Measurements from ENCODE around the gene NPHP4.
"Not testable (repeated sequence)": the region's sequence is repeated elsewhere in the genome, so short reads cannot be mapped to it uniquely, and the experiment has no call there.

The NPHP4 gene

DNA sequence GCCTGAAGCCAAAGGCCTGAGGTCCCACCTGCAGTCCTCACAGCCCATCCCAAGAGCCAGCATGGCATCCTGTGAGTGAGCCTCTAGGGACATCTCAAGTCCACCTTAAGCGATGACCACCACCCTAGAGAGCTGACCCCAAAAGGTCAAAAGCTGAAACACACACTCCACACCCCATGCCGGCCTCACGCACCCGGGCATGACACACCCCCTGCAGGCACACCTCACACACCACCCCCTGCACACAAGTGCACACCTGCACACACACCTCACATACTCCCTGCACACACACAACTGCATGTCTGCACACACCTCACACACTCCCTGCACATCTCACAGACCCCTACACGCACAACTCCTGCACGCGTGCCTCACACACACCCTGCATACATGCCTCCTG is 118.7 kb downstream of the NPHP4 start:
- DNase-seq, result no peak

DNA sequence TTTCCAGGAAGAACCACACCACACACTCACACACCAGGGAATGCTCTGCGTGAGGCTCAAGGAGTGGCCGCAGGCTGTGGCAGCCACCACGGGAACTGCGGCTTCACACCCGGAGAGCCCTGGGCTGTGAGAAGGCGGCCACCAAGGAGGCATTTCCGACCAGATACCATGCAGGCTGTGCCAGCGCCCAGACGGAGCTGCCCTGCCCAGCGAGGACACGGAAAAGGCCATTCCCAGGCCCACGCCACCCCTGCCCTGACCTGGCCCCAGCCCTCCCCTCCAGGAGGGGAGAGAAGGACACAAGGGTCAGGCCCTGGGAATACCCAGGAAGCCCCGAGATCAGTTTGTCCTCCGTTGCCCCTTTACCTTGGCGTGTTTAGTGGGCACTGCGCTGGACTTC is 119.3 kb downstream of the NPHP4 start:
- no peak for DNase-seq

DNA sequence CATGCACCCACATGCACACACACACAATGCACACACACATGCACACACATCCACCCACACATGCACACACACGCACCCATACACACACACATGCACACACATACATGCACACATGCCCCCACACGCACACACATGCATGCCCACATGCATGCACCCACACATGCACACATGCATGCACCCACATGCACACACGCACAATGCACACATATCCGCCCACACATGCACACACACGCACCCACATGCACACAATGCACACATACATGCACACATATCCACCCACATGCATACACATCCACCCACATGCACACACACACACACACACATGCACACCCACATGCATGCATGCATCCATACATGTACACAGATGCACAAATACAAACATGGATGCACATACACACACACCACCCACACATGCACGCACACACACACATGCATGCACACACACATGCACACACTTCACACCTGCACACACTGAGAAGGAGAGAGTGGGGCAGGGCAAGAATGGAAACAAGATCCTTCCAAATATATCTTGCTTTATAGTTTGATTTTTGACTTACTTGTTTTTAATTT is 123.2 kb downstream of the NPHP4 start:
- DNase-seq, result no peak

DNA sequence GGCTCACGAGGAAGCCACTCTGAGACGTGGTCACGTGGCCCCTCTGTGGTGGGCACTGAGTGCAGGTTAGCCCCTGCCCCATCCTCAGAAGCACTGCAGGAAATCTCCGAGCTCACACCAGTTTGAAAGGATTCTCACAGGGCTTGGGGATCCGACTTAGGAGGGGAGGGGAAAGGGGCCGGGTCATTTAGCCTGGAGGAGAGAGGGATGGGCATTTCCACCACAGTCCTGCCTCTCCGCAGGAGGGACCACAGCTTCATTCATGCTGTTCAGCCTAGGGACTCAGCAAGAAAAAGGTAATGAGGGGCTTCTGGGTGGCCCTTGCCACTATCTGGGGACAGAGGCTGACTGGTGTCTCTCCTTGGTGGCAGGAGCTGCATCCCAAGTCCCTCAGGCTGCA is 126.5 kb downstream of the NPHP4 start:
- no peak for DNase-seq

DNA sequence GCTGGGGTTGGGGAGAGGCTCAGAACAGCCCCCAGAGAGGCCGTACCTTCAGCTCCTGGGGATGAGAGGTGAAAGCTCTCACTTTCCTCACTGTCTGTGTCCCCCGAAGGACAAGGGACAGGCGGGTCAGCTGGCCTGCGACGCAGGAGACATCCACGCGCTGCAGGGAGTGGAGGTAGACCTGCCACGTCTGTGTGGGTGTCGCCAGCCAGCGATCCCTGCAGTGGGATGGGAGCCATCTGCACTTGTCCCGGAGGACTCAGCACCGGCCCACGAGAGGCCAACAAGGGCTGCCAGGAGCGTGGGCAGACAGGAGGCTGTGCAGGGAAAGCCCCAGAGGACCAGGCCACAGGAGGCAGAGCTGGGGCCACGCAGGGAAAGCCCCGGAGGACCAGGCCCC is 127.2 kb downstream of the NPHP4 start:
- no peak for DNase-seq

DNA sequence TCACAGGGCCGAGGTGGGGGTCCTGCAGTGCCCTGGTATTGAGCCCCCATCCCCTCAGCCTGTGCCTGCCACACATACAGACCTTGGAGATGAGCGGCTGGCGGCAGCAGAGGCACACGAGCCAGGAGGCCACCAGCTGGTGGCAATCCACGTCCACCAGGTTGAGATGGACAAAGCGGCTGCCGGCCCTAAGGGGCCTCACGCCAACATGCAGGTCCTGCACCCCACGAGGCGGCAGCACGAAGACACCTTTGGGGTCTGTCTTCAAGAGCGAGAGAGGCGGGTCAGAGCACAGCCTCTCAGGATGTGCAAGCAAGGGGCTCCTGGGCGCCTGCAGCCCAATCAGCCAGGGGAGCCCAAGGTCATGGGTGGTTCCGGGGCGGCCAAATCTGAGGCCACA is 128.0 kb downstream of the NPHP4 start:
- DNase-seq, result no peak

DNA sequence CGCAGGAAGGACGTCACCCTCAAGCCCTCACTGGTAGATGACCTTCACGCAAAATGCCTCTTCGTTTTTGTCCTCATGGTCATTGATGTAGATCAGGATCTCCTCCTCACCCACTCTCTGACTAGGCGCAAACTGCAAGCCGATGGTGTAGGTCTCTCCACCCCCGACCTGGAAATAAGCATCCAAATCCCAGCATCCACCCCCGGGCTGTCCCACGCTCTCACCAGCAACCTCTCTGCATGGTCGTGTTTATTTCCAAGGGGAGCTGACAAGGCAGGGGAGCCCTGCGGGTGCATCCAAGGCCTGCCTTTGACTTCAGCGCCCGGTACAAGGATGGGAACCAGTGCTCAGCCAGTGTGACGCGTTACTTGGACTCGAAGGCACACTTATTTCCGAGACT is 129.0 kb downstream of the NPHP4 start:
- DNase-seq, result no peak

DNA sequence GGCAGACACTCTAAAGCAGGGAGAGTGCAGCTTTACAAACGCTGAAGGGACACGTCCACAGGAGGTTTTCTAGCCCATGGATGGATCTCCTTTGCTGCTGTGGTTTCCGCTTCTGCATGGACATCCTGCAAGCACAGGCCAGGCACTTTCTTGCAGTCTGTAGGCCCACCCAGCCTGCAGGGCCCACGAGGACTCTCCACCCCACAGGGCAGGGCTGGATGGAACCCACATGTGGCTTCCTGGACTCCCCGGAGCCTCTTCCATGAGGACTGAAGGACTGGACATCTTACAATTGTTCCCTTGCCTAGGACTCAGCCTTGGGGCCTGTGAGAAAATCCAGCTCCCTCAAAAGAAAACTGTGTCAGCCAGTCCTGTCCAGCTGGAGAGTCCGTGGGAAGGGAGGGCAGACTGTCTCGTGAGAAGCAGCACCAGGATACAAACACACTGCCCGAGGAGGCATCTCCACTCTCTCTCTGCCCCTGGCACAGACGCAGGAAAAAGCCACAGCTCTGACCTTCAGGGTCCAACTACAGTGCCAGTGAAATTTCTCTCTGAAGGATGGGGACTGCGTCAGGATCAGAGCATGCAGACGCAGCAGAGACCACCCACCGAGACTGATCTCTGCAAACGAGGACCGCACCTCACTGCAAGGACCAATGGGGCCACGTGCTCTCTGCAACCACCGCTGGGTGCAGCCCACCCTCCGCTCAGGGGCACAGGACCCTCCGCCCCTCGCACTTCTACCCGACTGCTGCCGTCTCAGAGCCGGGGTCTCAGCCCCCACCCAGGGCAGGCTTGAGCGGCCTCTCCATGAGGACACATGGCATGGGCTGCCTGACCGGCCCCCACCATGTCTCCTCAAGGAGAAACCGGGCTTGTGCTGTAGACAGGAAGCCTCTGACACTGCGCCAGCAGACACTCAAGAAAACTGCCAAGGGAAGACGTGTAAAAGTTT is 130.1 kb downstream of the NPHP4 start:
- DNase-seq, result no peak

DNA sequence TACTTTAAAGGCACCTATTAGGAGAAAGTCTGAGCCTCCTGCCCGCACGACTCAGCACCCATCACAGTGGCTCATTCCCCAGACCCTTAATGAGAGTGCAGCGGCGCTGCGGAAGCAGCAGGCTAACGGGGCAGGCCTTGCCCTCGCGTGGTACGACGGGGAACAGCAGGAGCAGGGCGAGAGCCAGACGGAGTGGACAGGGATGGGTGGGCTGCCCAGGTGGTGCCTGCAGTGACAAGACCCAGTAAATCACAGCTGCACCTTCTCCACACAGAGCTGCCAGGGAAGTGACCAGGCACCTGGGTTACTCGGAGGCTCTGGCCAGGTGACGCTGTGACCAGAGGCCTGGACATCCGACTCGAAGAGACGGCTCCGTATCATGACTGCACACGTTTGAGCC is 131.9 kb downstream of the NPHP4 start:
- no peak for DNase-seq

DNA sequence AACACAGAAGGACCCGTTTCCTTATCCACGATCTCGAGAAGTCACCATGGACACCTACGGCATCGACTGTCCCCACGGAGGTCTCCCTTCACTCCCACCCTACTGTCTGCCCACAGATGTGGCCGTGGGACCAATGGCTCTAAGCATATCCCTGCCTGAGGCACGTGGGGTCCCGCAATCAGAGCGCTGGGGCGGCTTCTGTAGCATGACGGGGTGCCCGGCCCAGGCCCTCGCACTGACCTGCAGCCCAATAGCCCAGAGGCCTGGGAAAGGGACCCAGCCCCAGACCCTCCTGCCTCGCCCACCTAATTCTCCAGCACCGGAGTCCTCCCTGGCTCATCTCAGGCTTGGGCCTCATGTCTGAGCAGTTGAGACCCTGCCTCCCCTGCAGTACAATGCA is 132.5 kb downstream of the NPHP4 start:
- DNase-seq, result no peak

DNA sequence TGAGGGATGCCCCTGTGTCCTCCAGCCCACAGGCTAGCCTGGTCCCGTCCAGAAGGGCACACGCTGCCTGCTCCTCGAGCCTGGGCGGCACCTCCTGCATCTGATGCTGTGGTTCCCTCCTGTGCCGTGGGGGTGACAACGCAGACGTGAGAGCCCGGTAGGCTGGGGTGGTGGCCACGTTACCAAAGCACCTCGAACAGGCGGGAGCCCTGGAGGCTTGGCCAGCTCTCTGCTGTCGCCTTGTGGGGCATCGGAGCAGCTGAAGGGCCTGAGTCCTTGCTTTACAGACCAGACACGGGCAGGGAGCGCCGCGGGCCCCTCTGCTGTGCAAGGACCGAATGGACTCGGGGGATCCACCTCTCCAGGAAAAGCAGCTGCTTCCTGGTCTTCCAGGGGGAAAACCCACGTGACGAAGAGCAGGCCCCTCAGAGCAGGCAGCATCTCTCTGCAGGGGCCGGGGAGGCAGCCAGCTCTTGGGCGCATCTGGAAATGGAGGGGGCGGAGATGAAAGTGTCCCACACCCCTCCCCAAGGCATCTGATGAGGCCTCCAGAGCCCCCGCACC is 133.3 kb downstream of the NPHP4 start:
- DNase-seq, result no peak

DNA sequence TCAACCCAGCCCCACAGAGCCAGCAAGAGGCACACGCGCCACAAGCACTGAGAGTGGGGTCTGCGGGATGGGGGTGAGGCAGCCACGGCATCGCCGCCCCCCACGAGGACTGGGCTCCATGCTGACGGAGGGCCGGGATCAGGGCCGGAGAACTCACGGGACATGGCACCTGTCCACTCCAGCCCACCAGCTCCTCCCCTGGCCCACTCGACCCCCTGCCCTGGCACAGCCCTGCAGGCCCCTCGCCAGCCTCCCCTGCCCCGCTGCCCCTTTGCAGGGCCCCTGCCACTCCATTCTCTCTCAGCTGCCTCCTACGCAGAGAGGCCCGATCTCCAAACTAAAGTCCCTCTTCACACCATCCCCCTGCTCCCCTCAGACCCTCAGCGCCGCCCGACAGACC is 134.0 kb downstream of the NPHP4 start:
- DNase-seq, result no peak

DNA sequence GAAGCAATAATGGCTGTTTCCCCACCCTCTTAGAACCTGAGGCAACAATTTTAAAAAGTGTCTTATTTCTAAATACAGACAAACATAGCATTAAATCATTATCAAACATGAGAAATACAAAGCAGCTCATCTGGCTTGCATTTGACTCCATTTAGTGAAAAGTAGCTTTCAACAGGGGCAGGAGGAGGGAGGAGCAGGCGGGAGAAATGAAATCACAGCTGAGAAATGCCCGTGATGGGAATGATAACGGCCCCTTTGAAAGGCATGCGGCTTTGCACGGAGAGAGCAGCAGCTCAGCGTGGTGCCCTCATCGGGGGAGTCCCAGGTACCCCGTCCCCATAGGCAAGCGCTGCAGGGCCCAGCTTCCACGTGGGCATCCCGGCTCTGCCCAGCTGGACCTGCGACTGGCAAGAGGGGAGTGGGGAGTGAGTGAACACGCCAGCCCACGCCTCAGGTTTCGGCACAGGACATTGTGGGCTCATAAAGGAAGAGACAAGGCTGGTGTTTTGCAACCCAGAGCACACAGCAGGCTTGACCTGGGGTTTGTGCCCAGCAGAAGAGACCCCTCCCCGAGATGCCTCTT is 134.6 kb downstream of the NPHP4 start:
- DNase-seq, result no peak

DNA sequence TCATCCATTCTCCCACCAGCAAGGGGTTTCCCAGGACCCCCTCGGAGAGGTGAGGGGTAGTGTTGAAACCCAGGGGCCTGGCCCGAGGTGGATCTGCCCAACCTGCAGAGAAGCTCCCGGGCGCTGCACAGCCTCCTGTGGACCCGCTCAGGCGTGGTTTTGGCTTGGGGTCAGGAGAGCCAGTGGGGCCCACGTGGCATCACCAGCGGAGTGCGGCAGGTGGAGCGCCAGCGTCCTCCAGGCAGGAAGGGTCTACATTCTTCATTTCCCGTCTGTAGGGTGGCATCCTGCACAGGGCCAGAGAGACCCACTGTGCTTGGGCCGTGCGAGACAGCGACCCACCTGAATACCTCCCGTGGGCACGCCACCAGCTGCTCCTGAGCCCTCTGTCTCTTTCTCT is 135.2 kb downstream of the NPHP4 start:
- no peak for DNase-seq

DNA sequence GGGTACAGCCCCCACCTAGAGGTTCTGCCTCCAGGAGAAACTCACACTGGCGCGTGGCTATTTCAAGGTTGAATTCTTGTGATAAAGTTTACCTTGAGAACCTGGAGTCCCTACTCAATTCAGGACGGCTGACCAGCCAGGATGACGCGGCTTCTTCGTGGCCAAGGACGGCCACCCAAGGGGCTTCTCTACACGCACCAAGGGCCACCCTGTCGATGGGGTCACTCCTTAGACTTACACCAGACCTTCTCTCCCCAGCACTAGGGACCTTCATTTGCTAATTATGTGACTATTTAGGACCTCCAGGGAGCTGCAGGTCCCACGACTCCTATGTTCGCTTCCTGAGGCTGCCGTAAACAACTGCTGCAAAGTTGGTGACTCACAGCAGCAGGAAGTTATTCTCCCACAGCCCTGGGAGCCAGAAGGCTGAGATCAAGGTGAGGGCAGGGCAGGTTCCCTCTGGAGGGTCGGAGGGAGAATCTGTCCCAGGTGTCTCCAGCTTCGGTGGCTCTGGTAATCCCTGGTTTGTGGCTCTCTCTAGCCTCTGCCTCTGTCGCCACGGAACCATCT is 135.9 kb downstream of the NPHP4 start:
- DNase-seq, result no peak

DNA sequence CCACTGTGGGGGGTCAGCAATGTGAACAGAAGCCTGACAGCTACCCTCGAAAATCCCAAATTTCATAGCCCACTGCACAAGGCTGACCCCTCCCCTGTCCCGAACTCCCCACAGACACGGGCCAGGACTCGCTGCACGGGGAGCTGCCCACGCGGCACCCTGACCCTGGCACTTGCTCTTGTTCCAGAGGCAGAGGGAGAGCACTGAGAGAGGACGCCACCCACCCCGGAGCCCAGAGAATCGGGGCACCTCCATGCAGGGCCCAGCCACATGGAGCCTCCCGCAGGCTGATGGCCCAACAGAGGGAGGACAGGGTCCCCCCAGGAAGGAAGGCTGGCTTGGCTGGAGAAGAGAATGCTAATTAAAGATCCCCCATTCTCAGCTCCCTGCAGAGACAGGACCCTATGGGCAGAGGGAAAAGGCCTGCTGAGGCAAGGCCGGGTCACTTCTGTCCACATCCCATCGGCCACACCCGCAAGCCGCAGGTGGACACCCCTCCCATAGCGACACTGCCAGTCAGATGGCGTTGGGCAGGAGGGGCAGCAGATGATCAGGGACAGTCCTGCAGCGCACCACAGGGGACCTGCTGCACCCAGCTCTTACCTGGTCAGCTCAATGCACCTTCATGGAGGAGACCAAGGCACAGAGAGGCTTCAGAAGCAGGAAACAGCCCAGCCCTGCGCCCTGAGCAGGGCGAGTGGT is 136.9 kb downstream of the NPHP4 start:
- DNase-seq, result no peak

DNA sequence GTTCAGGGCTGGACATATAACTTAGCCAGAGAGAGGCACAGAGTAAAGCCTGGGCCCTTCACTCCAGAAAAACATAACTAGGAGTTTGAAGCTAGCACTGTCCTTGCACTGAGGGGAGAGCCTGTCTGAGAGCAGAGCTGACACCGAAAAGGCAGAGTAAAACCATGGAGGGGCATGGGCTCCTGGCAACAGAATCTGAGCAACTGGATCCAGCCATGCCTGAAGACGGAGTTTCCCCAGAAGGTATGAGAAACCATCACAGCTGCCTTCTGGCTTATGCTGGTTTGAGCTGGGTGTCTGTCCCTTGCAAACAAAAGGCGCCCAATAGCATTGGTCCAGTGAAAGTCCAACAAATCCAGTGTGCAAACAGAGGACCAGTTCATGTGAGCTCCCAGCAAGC is 137.5 kb downstream of the NPHP4 start:
- DNase-seq, result no peak

DNA sequence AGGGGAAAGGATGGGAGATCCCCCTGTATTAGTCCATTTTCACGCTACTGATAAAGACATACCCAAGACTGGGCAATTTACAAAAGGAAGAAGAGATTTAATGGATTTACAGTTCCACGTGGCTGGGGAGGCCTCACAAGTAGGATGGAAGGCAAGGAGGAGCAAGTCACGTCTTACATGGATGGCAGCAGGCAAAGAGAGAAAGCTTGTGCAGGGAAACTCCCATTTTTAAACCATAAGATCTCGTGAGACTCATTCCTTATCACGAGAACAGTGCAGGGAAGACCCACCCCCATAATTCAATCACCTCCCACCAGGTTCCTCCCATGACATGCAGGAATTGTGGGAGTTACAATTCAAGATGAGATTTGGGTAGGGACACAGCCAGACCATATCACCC is 138.4 kb downstream of the NPHP4 start:
- not testable (repeated sequence) for DNase-seq

DNA sequence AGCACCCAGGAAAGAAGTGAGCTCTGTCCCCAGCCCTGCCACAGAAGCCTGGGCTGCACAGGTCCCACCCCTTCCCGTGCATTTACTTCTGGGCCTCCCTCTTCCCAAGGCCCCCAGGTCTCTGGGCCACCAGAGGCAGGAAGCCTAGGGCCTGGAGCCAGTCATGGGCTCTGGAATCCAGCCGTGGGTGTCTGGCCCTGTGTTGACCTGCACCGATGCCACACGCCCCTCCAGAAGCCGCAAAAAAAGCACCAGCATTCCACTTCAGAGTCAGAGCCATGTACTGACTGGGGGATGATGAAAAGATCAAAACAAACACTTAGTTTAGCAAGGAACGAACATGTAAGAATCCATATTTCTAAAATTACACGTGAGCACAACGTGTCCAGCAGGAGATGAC is 141.7 kb downstream of the NPHP4 start:
- DNase-seq, result no peak

DNA sequence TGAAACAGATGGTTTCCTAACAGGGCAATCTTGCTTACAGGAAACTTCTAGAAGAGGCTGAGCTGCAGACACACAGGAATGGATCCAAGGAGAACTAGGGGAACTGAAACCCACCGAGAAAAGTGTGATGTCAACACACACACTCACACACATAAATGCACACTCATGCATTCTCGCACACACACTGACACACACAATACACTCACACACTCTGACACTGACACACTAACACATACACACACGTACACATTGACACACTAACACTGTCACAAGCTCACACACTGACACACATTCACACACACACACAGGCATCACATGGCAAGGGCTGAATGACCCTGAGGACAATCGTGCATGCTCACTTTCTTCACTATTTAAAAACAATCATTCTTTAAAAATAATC is 142.7 kb downstream of the NPHP4 start:
- no peak for DNase-seq

DNA sequence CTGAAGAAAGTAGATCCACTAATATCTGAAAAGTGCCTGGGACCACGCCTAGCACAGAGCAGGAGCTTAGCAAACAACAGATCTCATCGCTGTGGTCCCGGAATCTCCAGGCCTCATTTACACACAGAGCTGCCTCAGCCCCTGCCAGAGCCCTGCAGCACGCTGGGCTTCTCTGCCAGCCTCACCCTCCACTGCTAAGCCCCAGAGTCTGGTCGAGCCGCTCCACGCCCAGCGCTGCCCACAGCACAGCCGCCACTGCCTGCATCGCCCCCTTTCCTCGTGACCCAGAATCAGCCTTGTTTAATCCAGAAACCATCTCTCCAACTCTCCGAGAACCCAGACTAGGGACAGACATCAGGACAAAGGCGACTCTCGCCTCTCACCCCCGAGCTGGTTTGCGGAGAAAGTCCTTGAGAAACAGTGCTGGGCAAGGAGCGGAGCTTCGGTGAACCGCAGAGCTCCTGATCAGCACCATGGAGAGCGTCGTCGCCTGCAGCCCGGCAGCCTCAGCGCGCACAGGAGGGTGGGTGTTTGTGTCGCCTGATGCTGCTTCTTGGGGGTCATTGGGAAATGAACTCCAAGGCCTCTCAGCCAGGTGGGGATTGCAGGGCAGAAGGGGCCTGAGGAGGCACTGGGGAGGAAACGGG is 145.1 kb downstream of the NPHP4 start:
- DNase-seq, result no peak

DNA sequence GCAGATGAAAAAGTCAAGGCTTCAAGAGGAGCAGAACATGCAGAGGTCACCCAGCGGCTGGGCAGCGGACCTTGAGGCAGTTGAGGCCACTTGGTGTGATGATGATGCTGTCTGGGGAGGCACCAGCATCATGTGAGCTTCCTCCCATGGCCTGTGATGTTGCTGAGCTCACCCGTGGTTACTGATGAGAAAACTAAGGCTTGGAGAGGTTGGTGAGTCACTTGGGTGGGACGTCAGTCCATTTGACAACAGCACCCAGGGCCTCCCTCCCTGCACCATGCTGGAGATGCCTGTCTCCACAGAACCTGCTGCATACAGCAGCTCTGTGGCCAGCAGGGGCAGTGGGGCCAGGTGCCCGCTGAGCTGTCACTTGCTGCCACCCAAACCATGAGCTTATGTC is 146.8 kb downstream of the NPHP4 start:
- DNase-seq, result no peak

DNA sequence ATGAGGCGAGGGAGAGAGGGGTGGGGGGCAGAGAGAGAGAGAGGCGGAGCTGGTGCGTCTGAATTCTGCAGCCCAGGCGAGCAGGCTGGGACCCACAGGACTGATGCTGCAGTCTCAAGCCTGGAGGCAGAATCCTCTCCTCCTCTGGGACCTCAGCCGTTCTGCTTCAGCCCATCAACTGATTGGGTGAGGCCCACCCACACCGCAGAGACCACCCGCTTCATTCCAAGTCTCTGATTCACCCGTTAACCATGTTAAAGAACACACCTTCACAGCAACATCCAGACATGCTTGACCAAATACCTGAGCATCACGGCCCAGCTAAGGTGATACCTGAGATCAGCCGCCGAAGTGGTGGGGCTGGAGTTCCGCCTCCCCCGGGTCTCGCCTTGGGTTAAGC is 147.8 kb downstream of the NPHP4 start:
- no peak for DNase-seq

All from NCI-H1417 treated with DMSO at 0.1 percent for 48 hours (cell line).